ENCODE data around the gene GNG2.

The GNG2 gene

GRCh38 chr14:51990488-51990887, 130.1 kb downstream of the GNG2 start:
- TF ChIP-seq, protein P1, sequence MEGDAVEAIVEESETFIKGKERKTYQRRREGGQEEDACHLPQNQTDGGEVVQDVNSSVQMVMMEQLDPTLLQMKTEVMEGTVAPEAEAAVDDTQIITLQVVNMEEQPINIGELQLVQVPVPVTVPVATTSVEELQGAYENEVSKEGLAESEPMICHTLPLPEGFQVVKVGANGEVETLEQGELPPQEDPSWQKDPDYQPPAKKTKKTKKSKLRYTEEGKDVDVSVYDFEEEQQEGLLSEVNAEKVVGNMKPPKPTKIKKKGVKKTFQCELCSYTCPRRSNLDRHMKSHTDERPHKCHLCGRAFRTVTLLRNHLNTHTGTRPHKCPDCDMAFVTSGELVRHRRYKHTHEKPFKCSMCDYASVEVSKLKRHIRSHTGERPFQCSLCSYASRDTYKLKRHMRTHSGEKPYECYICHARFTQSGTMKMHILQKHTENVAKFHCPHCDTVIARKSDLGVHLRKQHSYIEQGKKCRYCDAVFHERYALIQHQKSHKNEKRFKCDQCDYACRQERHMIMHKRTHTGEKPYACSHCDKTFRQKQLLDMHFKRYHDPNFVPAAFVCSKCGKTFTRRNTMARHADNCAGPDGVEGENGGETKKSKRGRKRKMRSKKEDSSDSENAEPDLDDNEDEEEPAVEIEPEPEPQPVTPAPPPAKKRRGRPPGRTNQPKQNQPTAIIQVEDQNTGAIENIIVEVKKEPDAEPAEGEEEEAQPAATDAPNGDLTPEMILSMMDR (IDR thresholded peaks at IDR 0.05; ENCODE audit: control insufficient read depth, extremely low read depth, insufficient read depth), result no peak
- no peak for DNase-seq (ENCODE audit: low read depth)
- peak overlapping the region; percentile 66 for H3K4me3 ChIP-seq (ENCODE audit: low read depth, low read length)

GRCh38 chr14:51993285-51993920, 133.0 kb downstream of the GNG2 start:
- DNase-seq (ENCODE audit: low read depth), result no peak
- H3K4me3 ChIP-seq (ENCODE audit: low read depth, low read length), result no peak overlapping the region
- TF ChIP-seq, protein P1 (IDR thresholded peaks at IDR 0.05; ENCODE audit: control insufficient read depth, extremely low read depth, insufficient read depth), result no peak

DNA sequence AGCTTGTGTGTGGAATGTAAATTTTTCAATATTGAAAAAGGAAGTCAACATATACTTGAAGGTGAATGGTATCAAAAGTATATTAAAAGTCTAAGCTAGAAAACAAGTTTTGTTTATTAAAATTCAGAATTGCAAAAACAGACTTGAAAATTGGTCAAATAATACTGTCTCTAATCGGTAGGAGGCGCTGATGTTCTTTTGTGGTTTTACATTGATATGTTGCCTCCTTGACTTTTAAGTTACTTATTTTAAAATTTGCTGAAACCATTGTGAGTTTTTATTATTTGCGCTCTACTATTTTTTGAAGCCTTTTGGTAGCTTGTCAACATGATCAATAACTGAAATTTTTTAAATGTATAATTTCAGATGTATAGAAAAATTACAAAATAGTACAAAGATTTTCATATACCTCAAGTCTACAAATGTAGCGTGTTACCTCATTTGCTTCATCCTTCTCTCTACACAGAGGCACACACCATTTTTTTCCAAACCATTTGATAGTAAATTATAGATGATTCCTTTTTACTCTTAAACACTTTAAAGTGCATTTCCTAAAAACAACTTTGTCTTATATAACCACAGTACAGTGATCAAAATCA, 135.8 kb downstream of the GNG2 start:
- no peak for DNase-seq (ENCODE audit: low read depth)
- TF ChIP-seq, protein P1 (IDR thresholded peaks at IDR 0.05; ENCODE audit: control insufficient read depth, extremely low read depth, insufficient read depth), result peak; percentile 74
- H3K4me3 ChIP-seq (ENCODE audit: low read depth, low read length), result no peak overlapping the region

DNA sequence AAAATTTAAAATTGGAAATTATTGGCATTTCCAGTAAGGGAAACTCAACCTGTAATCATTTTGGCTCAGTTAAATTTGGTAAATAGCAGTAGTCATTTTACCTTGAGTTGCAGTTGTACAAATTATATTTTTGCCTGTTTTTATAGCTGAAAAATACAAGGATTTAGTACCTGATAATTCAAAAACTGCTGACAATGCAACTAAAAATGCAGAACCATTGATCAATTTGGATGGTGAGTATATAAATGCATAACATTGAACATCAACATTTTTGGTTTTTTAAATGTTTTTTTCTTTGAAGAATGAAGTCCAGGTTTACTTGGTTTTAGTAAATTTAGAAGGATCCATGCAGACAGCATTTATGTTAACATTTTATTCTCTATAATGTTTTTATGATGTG, 137.9 kb downstream of the GNG2 start:
- TF ChIP-seq, protein P1 (IDR thresholded peaks at IDR 0.05; ENCODE audit: control insufficient read depth, extremely low read depth, insufficient read depth), result no peak
- DNase-seq (ENCODE audit: low read depth), result no peak
- H3K4me3 ChIP-seq (ENCODE audit: low read depth, low read length), result no peak overlapping the region

DNA sequence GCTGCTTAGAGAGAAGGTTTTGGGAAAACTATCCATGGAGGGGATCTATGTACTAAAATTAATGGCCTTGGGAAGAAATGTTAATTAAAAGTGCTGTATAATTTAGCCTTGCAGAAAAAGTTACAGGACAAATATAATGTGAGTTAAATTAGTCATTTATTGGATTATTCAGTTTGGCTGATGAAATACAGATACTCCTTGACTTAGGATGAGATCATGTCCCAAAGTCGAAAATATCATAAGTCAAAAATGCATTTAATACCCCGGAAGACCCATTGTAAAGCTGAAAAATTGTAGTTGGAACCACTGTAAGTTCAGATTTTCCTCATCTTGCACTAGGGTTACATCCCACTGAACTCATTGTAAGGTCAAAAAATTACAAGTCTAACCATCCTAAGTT, 138.7 kb downstream of the GNG2 start:
- no peak for DNase-seq (ENCODE audit: low read depth)
- TF ChIP-seq, protein P1 (IDR thresholded peaks at IDR 0.05; ENCODE audit: control insufficient read depth, extremely low read depth, insufficient read depth), result no peak

DNA sequence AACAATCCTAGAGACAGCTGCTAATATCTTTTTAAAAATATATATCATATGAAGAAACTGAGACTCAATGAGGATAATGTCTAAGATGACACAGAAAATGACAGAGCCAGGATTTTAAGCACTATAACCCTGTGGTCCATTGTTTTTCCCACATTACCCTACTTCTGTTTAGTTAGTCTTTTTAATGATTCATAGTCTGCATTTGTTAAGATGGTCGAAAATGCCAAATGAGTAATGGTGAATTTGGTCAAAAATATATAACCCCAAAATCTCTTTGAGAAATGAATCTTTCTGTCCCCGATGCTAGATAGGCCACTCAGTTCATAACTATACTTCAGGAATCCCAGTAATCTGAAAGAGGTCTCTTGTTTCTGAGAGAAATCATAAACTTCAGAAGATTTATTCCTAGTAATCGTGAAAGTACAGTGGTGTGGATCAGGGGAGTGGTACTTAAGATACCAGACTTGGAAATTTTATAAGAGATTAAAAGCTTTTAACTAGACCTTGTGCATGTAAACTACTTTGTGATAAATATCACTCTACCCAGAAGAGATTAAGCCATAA, 139.7 kb downstream of the GNG2 start:
- TF ChIP-seq, protein P1 (IDR thresholded peaks at IDR 0.05; ENCODE audit: control insufficient read depth, extremely low read depth, insufficient read depth), result no peak
- no peak overlapping the region for H3K4me3 ChIP-seq (ENCODE audit: low read depth, low read length)
- DNase-seq (ENCODE audit: low read depth), result no peak

More for the DNA sequence above, 138.7 kb downstream of the GNG2 start:
- no peak overlapping the region for H3K4me3 ChIP-seq (ENCODE audit: low read depth, low read length)

Data from LNCaP clone FGC (cell line).